GM15510 (cell line): ENCODE results near the gene ITPR2.

ENCODE experiments used
- POLR2A ChIP-seq: IDR thresholded peaks from 3 replicates; pipeline ENCODE4 v1.6.1; 2011; ENCODE audit warnings: borderline replicate concordance; ENCODE audit not compliant: insufficient read length; ENCODE audit errors: extremely low read depth

The ITPR2 gene

GRCh38 chr12:26384536-26384935 is 448.5 kb downstream of the ITPR2 start:
- no peak for TF ChIP-seq POLR2A

DNA sequence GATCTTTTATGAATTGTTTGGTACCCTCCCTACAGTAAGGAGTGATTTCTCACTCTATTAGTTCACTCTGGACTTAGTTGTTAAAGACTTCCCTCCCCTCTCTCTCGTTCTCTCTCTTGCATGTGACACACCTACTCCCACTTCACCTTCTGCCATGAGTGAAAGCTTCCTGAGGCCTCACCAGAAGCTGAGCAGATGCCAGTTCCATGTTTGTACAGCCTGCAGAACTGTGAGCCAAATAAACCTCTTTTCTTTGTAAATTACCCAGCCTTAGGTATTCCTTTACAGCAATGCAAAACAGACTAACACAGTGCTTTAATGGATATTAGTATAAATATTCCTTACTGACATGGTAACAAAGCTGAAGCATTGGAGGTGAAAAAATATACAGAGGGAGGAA is 450.0 kb downstream of the ITPR2 start:
- TF ChIP-seq POLR2A: no peak

DNA sequence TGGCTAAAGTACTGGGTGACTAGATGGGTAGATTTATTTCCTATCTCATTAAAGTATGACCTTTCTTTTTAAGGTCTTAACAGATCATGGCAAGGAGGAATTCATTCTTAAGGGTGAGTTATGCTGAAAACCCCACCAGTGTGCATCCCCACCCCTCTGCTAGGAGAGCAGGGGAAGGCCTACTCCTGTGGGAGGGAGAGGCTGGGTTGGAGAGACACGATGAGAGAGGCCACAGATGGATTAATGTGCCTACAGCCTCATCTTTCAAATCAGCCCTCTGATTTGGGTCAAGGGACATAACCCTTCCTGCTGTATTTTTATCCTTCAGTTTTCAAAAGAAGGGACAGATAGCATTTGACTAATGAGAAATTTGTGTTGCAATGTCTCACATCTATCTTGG is 452.1 kb downstream of the ITPR2 start:
- TF ChIP-seq POLR2A: no peak

DNA sequence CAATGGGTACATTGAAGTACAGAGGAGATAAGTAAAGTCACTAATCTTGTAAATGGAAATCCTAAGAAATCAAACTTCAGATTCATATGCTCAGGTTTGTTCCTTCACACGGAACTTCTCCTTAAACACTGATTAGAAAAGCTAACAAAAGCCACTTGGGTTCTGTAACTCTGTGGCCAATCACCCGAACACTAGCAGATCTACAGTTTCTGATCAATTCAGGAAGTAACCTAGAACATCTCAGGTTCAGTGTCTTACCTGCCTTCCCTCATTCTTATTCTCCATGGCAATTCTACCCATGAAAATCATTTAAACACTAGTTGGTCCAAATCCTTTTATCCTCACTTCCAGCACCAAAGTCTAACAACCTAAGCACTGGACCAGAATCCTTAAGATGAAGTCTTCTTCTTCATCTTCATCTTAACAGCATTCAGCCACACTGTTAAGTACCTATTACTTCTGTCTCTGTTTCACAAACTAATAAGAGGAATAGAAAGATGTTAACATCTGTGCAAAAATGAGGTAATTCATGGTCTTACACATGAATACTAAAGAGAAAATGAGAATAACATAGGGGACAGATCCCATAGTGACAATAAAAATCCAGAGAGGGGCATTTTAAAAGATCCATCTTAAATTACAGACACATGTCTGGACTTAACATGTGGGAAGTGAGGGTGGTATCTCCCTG is 453.1 kb downstream of the ITPR2 start:
- no peak for TF ChIP-seq POLR2A

DNA sequence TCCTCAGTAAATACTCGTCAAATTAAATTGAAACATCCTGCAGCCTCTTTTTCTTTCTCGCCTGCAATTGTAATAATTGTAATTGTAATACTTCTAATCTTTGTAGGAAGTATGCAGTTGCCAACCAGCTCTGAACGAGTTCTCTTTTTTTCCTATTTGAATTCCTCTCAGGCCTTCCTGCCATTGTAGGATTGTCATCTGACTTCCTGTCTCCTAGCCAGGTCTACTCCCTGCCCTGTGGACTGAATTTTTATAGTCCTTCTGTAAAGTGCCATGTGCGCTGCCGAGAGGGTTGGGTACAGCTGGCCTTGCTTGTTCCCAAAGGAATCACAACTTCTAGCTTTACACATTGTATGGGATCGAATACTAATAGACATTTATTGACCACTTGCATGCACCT is 454.3 kb downstream of the ITPR2 start:
- TF ChIP-seq POLR2A: no peak

- no peak for TF ChIP-seq POLR2A
These were observed 457.9 kb downstream of the ITPR2 start for GRCh38 chr12:26374934-26375680.

DNA sequence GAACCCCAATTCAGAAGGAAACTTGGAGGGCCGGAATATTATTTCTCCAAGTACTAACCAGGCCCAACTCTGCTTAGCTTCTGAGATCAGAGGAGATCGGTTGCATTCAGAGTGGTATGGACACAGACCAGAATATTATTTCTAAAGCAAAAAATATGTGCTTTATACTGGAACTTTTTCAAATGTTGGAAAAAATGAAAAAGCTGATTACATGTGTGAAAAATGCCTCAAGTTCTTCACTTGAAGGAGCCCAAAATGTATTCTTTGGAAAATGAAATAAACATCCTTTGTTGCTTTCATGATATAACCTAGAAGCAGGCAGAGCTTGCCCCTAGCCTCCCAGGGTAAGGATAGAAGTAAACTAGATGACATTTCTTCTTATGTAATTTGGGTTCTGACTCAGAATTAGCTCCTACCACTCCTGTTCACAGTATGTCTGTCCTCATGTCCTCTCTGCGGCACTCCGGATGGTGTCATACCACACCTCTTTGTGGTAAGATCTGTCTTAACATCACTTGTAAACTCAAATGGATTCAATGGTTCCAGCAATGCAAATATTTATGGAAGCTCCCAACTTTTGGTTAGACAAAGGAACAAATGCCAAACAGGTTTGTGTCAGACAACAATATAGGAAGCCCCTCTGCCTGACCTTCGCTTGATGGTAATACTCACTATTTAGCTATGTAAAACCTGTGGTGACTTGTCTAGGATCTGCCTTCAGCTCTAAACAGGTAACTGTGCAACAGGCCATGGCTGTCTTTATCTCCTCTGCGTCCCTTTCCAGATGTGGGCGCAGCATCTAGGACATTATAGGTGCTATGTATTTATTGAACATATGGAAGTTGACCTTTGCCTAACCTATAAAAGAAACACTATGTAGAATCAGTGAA is 459.1 kb downstream of the ITPR2 start:
- TF ChIP-seq POLR2A: no peak

- no peak for TF ChIP-seq POLR2A
These were observed 460.1 kb downstream of the ITPR2 start for GRCh38 chr12:26372866-26373265.

GRCh38 chr12:26370098-26370497 is 462.9 kb downstream of the ITPR2 start:
- TF ChIP-seq POLR2A: no peak

DNA sequence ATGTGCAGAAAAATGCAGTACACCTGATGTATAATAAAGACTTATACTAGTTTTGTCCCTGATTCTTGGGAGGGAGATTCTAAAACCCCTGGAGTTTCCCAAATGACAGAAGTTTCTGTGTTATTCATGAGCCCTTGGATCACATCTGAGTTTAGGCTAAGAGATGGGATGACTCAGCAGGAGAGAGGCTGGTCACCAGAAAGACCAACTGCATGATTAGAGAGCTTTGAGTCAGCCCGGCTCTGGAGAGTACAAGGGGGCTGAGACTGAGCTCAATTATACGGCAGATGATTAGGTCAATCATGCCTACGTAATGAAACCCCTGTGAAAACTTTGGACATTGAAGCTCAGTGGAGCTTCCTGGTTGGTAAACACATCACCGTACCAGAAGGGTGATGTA is 463.4 kb downstream of the ITPR2 start:
- no peak for TF ChIP-seq POLR2A

DNA sequence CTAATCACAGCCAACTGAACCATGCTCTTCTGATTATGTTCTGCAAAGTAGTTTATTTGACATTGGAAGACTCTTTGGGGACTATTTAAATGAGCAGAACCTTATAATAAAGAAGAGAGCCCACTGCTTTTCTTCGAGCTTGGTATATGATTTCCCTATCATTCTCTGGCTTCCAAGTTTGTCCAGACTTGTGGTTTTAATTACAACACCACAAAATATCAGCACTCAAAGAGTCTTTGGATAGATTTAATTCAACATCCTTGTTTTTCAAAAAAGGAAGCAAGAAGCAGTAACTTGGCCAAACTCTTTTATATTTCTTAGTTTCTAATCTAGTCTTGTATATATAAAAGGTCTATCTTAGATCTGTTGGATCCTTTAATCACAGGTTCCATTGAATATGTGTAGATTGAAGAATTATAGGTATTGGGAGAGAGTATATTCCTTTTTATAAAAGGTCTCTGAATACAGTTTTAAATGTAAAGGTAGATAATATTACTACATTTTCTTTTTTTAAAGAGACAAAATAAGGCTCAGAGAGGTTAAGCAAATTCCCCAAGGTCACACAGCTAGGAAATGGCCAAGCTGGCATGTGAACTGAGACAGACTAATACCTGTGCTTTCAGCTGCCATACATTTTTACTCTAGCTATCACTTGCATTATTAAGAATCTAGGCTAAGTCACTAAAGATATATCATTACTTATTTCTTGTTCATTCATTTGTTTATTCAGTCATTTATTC is 464.8 kb downstream of the ITPR2 start:
- no peak for TF ChIP-seq POLR2A

GRCh38 chr12:26361964-26362363 is 471.0 kb downstream of the ITPR2 start:
- no peak for TF ChIP-seq POLR2A

DNA sequence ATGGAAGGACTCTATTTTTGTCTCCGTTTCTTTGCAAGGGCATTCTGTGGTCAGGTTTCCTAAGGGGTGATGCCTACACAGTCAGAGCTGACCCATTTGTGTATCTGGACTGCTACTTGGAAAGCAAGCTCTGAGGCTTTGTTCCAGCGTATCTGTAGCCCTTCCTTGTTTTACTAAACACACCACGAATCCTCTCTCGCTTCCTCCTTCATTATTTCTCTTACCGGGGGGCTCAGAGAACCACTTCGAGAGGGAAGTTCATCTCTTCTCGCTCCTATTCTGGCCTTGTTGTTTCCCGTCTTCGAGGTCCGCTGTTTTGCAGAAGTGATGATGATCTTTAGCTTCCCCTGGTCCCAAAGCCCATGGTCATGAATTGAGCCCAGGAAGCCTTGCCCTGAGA is 472.9 kb downstream of the ITPR2 start:
- TF ChIP-seq POLR2A: no peak

- TF ChIP-seq POLR2A: no peak
These were observed 473.4 kb downstream of the ITPR2 start for GRCh38 chr12:26359576-26359975.
